Mucosa of descending colon (tissue), 3 donors: ENCODE data around the gene PTTG1IP. TPM values are rescaled to one million over a fixed set of nuclear protein-coding genes. Genes with fewer than 3 reads are reported as not detected.

ENCODE experiments used
- ATAC-seq: fragments of 200-7000 bp; cut with Tn5 transposase; one replicate; pipeline ENCODE4 v1.9.1; 2020; ENCODE audit warnings: mild to moderate bottlenecking, moderate library complexity
- DNase-seq, 3 donors: peaks; one replicate each; pipeline ENCODE4 v3.0.0-alpha.2; 2020
- H3K36me3 ChIP-seq: fragments of 200-600 bp; one replicate; pipeline ENCODE4 v1.8.0; 2021; ENCODE audit warnings: low read depth, mild to moderate bottlenecking
- H3K4me1 ChIP-seq: fragments of 200-600 bp; one replicate; pipeline ENCODE4 v1.8.0; 2021; ENCODE audit warnings: low read depth, mild to moderate bottlenecking
- H3K4me3 ChIP-seq: fragments of 200-600 bp; one replicate; pipeline ENCODE4 v1.8.0; 2021; ENCODE audit warnings: mild to moderate bottlenecking
- H3K9me3 ChIP-seq: fragments of 200-600 bp; one replicate; pipeline ENCODE4 v1.8.0; 2021; ENCODE audit warnings: mild to moderate bottlenecking
- CTCF ChIP-seq: fragments of 200-600 bp; IDR thresholded peaks from one replicate; pipeline ENCODE4 v1.8.0; 2022; ENCODE audit warnings: antibody characterized with exemption, mild to moderate bottlenecking
- intact Hi-C, 2 donors: fragments of 100-400 bp; cut with DNase I in 1 of 2; cut with micrococcal nuclease in 1 of 2; formaldehyde crosslinking; loops; one replicate each; pipeline versions ENCODE4 v1.11.0 to v1.11.1; 2022; cut with DNase I, micrococcal nuclease
- total RNA-seq, 3 donors: library from RNA; stranded (reverse); fragmentation: NEBNext Ultra II Directional in 2 of 3; extraction: Animal tissue kit (Norgen Biotek cat#: 25700) in 2 of 3; gene quantifications; one replicate each; pipeline versions ENCODE4 v1.2.1 to v1.2.4, GENCODE V29; 2021 to 2023
- donor health status: DM: no; HTN: no; CAD: no; lungs with moderate emphysema.
- donor health status: DM: no; HTN: no; CAD: no.
- donor health status: DM: no; HTN: yes; CAD: no.

PTTG1IP gene
- total RNA-seq, 3 donors from 2014 or later, result 202 to 391 (median 286) TPM

GRCh38 chr21:44823179-44823660, 50.3 kb downstream of the PTTG1IP start:
- no peak overlapping the region for H3K4me3 ChIP-seq
- no peak for DNase-seq
- no peaks in the 10 kb centered on the region for H3K4me1 ChIP-seq
- H3K9me3 ChIP-seq, result peaks cover 22% of the 10 kb centered on the region
- H3K36me3 ChIP-seq, result no peaks in the 10 kb centered on the region
- ATAC-seq, result no peak
- TF ChIP-seq CTCF, result no peak
- intact Hi-C loops, result no loop called here

DNA sequence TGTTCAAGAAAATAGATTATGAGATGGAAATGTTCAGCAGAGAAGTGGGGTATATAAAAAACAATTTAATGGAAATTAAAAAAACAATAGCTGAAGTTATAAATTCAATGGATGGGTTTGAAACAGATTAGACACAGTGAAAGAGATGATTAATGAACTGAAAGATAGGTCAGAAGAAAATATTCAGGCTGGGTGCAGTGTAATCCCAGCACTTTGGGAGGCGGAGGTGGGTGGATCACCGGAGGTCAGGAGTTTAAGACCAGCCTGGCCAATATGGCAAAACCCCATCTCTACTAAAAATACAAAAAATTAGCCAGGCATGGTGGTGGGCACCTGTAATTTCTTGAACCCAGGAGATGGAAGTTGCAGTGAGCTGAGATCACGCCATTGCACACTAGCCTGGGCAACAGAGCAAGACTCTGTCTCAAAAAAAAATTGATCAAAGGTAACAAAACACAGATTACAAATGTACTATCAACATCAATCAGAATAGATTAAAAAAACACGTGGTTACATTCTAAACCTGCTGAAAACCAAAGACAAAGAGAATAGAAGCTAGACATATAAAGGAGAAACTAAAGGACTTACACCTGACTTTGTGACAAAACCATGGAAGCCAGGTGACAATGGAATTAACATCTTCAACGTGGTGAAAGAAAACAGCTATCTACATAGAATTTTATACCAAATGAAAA, 50.9 kb downstream of the PTTG1IP start:
- H3K9me3 ChIP-seq, result peaks cover 16% of the 10 kb centered on the region
- DNase-seq (no peak), ATAC-seq (no peak)
- intact Hi-C loops, result no loop called here
- no peak overlapping the region for H3K4me3 ChIP-seq
- H3K36me3 ChIP-seq, result no peaks in the 10 kb centered on the region
- TF ChIP-seq CTCF, result no peak
- H3K4me1 ChIP-seq, result no peaks in the 10 kb centered on the region

DNA sequence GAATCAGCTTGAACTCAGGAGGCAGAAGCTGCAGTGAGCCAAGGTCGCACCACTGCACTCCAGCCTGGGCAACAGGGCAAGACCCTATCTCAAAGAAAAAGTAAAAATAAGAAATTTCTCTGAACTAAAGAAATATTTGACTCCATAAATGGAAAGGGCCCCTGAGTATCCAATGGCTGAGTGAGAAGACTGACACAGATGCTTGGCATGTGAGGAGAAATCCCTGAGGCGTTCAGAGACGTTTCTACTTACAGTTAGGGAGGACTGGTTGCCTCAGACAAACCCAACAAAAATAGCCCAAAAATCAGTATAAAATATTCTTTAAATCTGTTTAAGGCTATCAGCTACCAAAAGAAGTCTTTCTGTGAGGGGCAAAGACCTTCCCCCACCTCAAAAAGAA, 52.6 kb downstream of the PTTG1IP start:
- Histone ChIP-seq H3K4me3 (no peak overlapping the region), H3K36me3 (no peaks in the 10 kb centered on the region), H3K4me1 (peaks cover 4% of the 10 kb centered on the region), H3K9me3 (peaks cover 14% of the 10 kb centered on the region)
- intact Hi-C loops, result no loop called here
- no peak for TF ChIP-seq CTCF
- DNase-seq, result no peak
- no peak for ATAC-seq

DNA sequence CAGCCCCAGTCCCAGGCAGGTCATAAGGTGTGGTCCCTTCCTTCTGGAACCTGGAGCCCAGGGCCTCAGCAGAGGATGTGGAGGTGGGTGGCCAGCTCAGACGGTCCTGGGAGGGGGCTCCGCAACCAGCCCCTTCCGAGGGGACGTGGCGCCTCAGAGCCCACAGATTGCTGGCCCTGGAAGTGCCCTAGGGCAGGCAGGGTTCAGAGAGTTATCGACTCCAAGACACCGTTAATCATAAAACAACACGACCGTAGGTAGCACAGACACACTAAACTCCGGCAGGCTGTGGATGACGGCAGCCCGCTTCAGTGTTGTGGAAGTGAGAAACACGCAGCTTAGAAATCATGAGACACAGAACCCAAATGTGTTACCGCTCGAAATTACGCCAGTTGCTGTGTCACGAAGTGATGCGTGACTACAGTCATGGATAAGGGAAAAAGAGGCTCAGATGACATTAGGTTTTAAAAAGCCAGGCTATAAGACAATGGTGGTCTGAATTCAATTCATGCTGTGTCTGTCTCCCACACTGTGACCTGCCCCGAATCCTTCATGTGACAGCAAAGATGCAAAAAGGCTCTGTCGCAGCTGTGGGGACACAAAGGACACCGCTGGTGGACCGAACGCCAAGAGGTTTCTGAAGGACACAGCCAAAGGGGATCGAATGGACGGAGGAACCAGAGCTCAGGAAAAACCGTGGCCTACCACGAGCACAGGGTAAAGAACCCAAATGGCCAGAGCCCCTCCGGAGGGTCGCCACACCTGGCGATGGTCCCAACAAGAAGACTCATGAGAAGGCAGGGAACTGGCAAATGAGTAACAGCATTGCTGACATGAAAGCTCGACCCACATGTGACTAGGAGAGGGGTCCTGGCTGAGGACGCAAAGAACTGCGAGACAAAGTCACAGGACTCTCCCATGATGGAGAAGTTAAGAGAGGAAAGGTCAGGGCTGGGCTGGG, 53.9 kb downstream of the PTTG1IP start:
- DNase-seq (peak in 1 of 3 donors; percentile 32), ATAC-seq (no peak)
- no peak for TF ChIP-seq CTCF
- H3K9me3 ChIP-seq, result peaks cover 14% of the 10 kb centered on the region
- intact Hi-C loops, result no loop called here
- H3K4me1 ChIP-seq, result peaks cover 4% of the 10 kb centered on the region
- H3K4me3 ChIP-seq, result no peak overlapping the region
- no peaks in the 10 kb centered on the region for H3K36me3 ChIP-seq

GRCh38 chr21:44818640-44819011, 54.9 kb downstream of the PTTG1IP start:
- H3K36me3 ChIP-seq, result no peaks in the 10 kb centered on the region
- TF ChIP-seq CTCF, result no peak

More at GRCh38 chr21:44818640-44819011, 54.9 kb downstream of the PTTG1IP start:
- H3K9me3 ChIP-seq, result peaks cover 13% of the 10 kb centered on the region
- intact Hi-C loops, result no loop called here
- peaks cover 4% of the 10 kb centered on the region for H3K4me1 ChIP-seq
- peak overlapping the region; percentile 59 for H3K4me3 ChIP-seq
- peak in 2 of 3 donors; percentile 20 to 66 for DNase-seq
- no peak for ATAC-seq
